Measurements from ENCODE around the gene BRICD5.

BRICD5 gene

GRCh38 chr16:2177101-2177500 lies 33.6 kb downstream of the BRICD5 start:
- TF ChIP-seq CTCF (conservative IDR thresholded peaks at IDR 0.05; ENCODE audit: low read depth): no peak

GRCh38 chr16:2176047-2176446 lies 34.6 kb downstream of the BRICD5 start:
- peak overlapping the region; percentile 67 for H3K27ac ChIP-seq
- ChIA-PET POLR2A (ENCODE audit: low non-redundant PET) (interaction anchor here (1.1 kb wide), 1 partner anchor 21 kb away, joined by 3 read pairs; no protein-coding TSS in a partner anchor), CTCF (interaction anchor here (0.5 to 1.4 kb wide), 4 partner anchors 13 to 303 kb away, joined by 3 to 5 read pairs (median 4); no protein-coding TSS in a partner anchor)
- TF ChIP-seq CTCF (conservative IDR thresholded peaks at IDR 0.05; ENCODE audit: low read depth): no peak
- no peak for DNase-seq (ENCODE audit: low spot score)

More at GRCh38 chr16:2177101-2177500, 33.6 kb downstream of the BRICD5 start:
- no peak for DNase-seq (ENCODE audit: low spot score)
- H3K27ac ChIP-seq: peak overlapping the region; percentile 67
- POLR2A ChIA-PET (ENCODE audit: low non-redundant PET): no interaction called here
- CTCF ChIA-PET: interaction anchor here (1.4 kb wide), 1 partner anchor 17 kb away, joined by 4 read pairs; no protein-coding TSS in a partner anchor

GRCh38 chr16:2175454-2175853 lies 35.2 kb downstream of the BRICD5 start:
- POLR2A ChIA-PET (ENCODE audit: low non-redundant PET): no interaction called here
- TF ChIP-seq CTCF (conservative IDR thresholded peaks at IDR 0.05; ENCODE audit: low read depth): no peak
- CTCF ChIA-PET: interaction anchor here (0.5 kb wide), 1 partner anchor 303 kb away, joined by 5 read pairs; no protein-coding TSS in a partner anchor
- H3K27ac ChIP-seq: peak overlapping the region; percentile 67
- no peak for DNase-seq (ENCODE audit: low spot score)

GRCh38 chr16:2174396-2175131 lies 36.1 kb downstream of the BRICD5 start:
- DNase-seq (ENCODE audit: low spot score): no peak
- ChIA-PET CTCF (interaction anchor here (0.6 kb wide), 2 partner anchors 10 to 20 kb away, joined by 3 to 5 read pairs; no protein-coding TSS in a partner anchor), POLR2A (ENCODE audit: low non-redundant PET) (interaction anchor here (0.6 kb wide), 2 partner anchors 13 to 19 kb away, joined by 3 read pairs; partner anchors contain the start of gene TRAF7)
- no peak for TF ChIP-seq CTCF (conservative IDR thresholded peaks at IDR 0.05; ENCODE audit: low read depth)
- H3K27ac ChIP-seq: peak overlapping the region; percentile 67

GRCh38 chr16:2173916-2174315 lies 36.7 kb downstream of the BRICD5 start:
- peak overlapping the region; percentile 67 for H3K27ac ChIP-seq
- DNase-seq (ENCODE audit: low spot score): no peak
- CTCF ChIA-PET: interaction anchor here (0.6 kb wide), 1 partner anchor 21 kb away, joined by 5 read pairs; no protein-coding TSS in a partner anchor
- POLR2A ChIA-PET (ENCODE audit: low non-redundant PET): no interaction called here
- no peak for TF ChIP-seq CTCF (conservative IDR thresholded peaks at IDR 0.05; ENCODE audit: low read depth)

- TF ChIP-seq CTCF (conservative IDR thresholded peaks at IDR 0.05; ENCODE audit: low read depth): no peak
- H3K27ac ChIP-seq: peak overlapping the region; percentile 67
- POLR2A ChIA-PET (ENCODE audit: low non-redundant PET): no interaction called here
- CTCF ChIA-PET: no interaction called here
- no peak for DNase-seq (ENCODE audit: low spot score)
Measured at GRCh38 chr16:2173366-2173765, 37.3 kb downstream of the BRICD5 start.
